Thyroid gland (tissue), 4 donors: Measurements from ENCODE around the gene GOLT1A. TPM values are rescaled to one million over a fixed set of nuclear protein-coding genes. Genes with fewer than 3 reads are reported as not detected.

Experiments used
- DNase-seq, 2 donors: peaks; one replicate each; pipeline ENCODE4 v3.0.0-alpha.2; 2019
- H3K27ac ChIP-seq, 3 donors: fragments of 200-600 bp; sonication (generic); 1 replicate in 2 of 3; 2 replicates in 1 of 3; pipeline ENCODE4 v1.5.1; 2016 to 2019; ENCODE audit warnings: mild to moderate bottlenecking in 1 of 3, moderate library complexity in 1 of 3
- H3K27me3 ChIP-seq: fragments of 200-600 bp; sonication (generic); one replicate; pipeline ENCODE4 v1.5.1; 2019
- H3K36me3 ChIP-seq, 2 donors: fragments of 200-600 bp; sonication (generic); one replicate each; pipeline ENCODE4 v1.5.1; 2016 to 2019
- H3K4me1 ChIP-seq, 2 donors: fragments of 200-600 bp; sonication (generic); one replicate each; pipeline ENCODE4 v1.5.1; 2017 to 2019
- H3K4me3 ChIP-seq, 3 donors: fragments of 200-600 bp; sonication (generic); replicated peaks in 1 of 3; 1 replicate in 2 of 3; 2 replicates in 1 of 3; pipeline ENCODE4 v1.5.1; 2016; ENCODE audit warnings: mild to moderate bottlenecking in 1 of 3
- H3K9me3 ChIP-seq: fragments of 200-600 bp; sonication (generic); one replicate; pipeline ENCODE4 v1.5.1; 2017
- CTCF ChIP-seq, 6 experiments: fragments of 200-600 bp in 3 of 6; fragments of 450-650 bp in 3 of 6; sonication (generic) in 3 of 6; IDR thresholded peaks; one replicate each; pipeline ENCODE4 v1.5.1; 2016 to 2019; ENCODE audit warnings: antibody characterized with exemption in 6 of 6, mild to moderate bottlenecking in 2 of 6, inconsistent platforms in 1 of 6, moderate library complexity in 1 of 6
- POLR2A ChIP-seq, 2 donors: fragments of 450-650 bp; IDR thresholded peaks; one replicate each; pipeline ENCODE4 v1.6.1; 2017; ENCODE audit warnings: antibody characterized with exemption in 2 of 2, mild to moderate bottlenecking in 2 of 2, moderate library complexity in 1 of 2
- WGBS, 2 donors: methylation state at CpG; one replicate each; pipeline ENCODE4 v1.1.5; 2017; 5-methylcytosine and 5-hydroxymethylcytosine counted together
- intact Hi-C: fragments of 100-400 bp; cut with DNase I; formaldehyde crosslinking; loops from one replicate; pipeline ENCODE4 v1.15.1; 2023
- total RNA-seq, 4 donors: library from RNA; depleted of rRNA; stranded (reverse); fragments of >200 nt; gene quantifications; one replicate each; pipeline ENCODE4 v1.2.3, GENCODE V29; 2016

The GOLT1A gene
- total RNA-seq, 4 donors from 2014 or later, result 0.45 TPM; not detected in 3

GRCh38 chr1:204201348-204202040 lies 12.3 kb downstream of the GOLT1A start:
- H3K4me1 ChIP-seq, result no peaks in the 10 kb centered on the region
- intact Hi-C loops, result no loop called here
- no peak for TF ChIP-seq POLR2A (IDR thresholded peaks at IDR 0.05)
- no peak for TF ChIP-seq CTCF (IDR thresholded peaks at IDR 0.05)
- DNase-seq, result no peak
- H3K36me3 ChIP-seq, result no peaks in the 10 kb centered on the region
- H3K9me3 ChIP-seq, result no peaks in the 10 kb centered on the region
- no peak overlapping the region for H3K27ac ChIP-seq
- H3K4me3 ChIP-seq, result no peak overlapping the region
- H3K27me3 ChIP-seq, result no peaks in the 10 kb centered on the region
- 79 to 88% methylated on average over 8 to 12 of the region's 12 CpGs for WGBS, 2 donors

DNA sequence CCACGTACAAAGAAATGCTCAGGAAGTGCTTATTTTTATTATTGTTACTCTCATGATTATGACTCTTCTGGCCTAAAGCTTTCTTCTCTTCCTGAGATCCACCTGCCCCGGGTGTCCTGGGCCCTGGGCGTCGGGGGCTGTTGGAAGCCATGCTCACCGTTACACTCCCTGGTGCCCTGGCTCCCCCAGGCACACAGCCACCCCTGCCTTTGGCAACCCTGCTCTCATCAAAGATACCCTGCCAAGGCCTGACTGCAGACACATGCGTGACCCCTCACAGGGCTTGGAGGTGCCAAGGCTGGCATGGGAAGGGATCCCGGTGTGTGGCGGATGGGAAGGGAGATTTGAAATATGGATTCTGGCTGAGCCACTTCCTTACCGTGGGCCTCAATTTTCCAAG lies 14.2 kb downstream of the GOLT1A start:
- no peak for DNase-seq
- no peaks in the 10 kb centered on the region for H3K27me3 ChIP-seq
- no peaks in the 10 kb centered on the region for H3K9me3 ChIP-seq
- no peak overlapping the region for H3K27ac ChIP-seq
- H3K36me3 ChIP-seq, result no peaks in the 10 kb centered on the region
- no peak overlapping the region for H3K4me3 ChIP-seq
- TF ChIP-seq CTCF (IDR thresholded peaks at IDR 0.05) (no peak), POLR2A (IDR thresholded peaks at IDR 0.05) (no peak)
- H3K4me1 ChIP-seq, result no peaks in the 10 kb centered on the region
- intact Hi-C loops, result no loop called here
- WGBS, 2 donors, result 93 to 94% methylated on average over 8 to 9 of the region's 9 CpGs

DNA sequence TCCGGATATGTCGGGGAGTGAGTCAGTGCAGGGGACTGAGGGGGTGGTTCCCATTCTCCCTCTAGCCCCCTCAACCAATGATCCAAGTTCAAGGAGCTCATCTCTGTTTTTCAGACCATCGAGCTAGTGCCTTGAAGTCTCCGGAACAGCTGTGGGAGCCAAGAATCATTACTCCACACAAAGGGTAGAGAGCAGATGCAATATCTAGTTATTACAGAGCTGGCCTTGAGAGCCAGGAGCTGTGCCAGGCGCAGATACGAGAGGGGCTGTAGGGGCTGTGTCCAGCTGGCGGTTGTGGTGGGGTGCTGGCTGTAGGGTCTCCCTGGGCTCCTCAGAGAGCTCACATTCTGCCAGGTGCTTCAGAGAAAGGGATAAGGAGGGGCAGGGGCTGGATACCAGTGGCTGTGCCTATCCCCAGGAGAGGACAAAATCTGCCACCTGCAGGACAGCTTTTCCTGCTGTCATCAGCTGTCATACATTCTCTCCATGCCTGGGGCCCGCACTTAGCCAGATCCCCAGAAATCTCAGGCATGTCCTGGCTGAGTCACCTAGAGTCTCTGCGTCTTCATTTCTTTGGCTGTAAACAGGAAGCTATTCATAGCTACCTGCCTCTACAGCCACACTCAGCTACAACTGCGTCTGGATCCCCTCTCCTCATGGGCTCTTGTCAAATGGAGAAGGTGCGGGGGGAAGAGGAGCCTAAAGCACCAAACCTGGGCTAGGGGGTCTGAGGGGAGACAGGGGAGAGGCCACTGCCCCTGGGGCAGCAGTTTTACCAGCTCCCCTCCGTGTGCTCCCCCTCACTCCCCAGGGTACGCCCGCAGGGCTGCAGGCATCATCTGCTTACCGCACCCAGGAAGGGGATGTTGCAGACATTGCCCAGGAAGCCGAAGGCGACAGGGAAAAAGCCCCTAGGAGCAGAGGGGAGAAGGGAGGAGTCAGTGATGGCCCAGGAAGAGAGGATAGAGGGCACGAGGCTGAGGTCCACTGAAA lies 15.1 kb downstream of the GOLT1A start:
- no peaks in the 10 kb centered on the region for H3K36me3 ChIP-seq
- TF ChIP-seq POLR2A (IDR thresholded peaks at IDR 0.05) (no peak), CTCF (IDR thresholded peaks at IDR 0.05) (no peak)
- no peak overlapping the region for H3K4me3 ChIP-seq
- H3K27ac ChIP-seq, result no peak overlapping the region
- WGBS, 2 donors, result 60 to 67% methylated on average over 16 to 17 of the region's 18 CpGs
- no peaks in the 10 kb centered on the region for H3K9me3 ChIP-seq
- DNase-seq, result no peak
- H3K4me1 ChIP-seq, result no peaks in the 10 kb centered on the region
- H3K27me3 ChIP-seq, result no peaks in the 10 kb centered on the region
- intact Hi-C loops, result no loop called here

DNA sequence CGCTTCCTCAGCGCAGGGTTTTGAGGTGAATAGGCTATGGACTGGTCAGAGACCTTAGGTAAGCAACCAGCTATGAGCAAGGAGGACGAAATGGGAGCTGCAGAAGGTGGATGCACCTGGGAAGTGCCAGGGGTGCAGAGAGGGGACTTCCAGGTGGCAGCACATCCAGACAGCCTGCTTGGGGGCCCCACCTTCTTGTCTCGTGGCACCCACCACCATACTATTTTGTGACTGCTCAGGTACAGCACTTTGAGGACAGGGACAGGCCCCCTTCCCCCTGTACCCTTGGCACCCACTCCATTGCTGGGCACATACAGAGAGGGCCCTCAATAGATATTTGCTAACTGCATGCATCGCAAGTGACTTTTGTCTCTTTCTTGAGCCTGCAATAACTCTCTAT lies 16.7 kb downstream of the GOLT1A start:
- intact Hi-C loops, result no loop called here
- WGBS, 2 donors, result 83 to 86% methylated on average over 5 of the region's 5 CpGs

More for the DNA sequence above, 16.7 kb downstream of the GOLT1A start:
- Histone ChIP-seq H3K27me3 (no peaks in the 10 kb centered on the region), H3K27ac (no peak overlapping the region), H3K9me3 (no peaks in the 10 kb centered on the region), H3K36me3 (no peaks in the 10 kb centered on the region), H3K4me1 (no peaks in the 10 kb centered on the region), H3K4me3 (no peak overlapping the region)
- no peak for TF ChIP-seq POLR2A (IDR thresholded peaks at IDR 0.05)
- no peak for TF ChIP-seq CTCF (IDR thresholded peaks at IDR 0.05)
- no peak for DNase-seq
